ENCODE results near the gene FYTTD1.

GRCh38 chr3:197796087-197796486 lies 46.4 kb downstream of the FYTTD1 start:
- TF ChIP-seq, protein P1, sequence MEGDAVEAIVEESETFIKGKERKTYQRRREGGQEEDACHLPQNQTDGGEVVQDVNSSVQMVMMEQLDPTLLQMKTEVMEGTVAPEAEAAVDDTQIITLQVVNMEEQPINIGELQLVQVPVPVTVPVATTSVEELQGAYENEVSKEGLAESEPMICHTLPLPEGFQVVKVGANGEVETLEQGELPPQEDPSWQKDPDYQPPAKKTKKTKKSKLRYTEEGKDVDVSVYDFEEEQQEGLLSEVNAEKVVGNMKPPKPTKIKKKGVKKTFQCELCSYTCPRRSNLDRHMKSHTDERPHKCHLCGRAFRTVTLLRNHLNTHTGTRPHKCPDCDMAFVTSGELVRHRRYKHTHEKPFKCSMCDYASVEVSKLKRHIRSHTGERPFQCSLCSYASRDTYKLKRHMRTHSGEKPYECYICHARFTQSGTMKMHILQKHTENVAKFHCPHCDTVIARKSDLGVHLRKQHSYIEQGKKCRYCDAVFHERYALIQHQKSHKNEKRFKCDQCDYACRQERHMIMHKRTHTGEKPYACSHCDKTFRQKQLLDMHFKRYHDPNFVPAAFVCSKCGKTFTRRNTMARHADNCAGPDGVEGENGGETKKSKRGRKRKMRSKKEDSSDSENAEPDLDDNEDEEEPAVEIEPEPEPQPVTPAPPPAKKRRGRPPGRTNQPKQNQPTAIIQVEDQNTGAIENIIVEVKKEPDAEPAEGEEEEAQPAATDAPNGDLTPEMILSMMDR (conservative IDR thresholded peaks at IDR 0.05 in 1 of 2, IDR thresholded peaks at IDR 0.05 in 1 of 2; ENCODE audit: extremely low read depth in 1 of 2, insufficient read depth in 1 of 2, low read depth in 1 of 2, low read length in 2 of 2), result no peak
- TF ChIP-seq EZH2 (IDR thresholded peaks at IDR 0.05; ENCODE audit: borderline replicate concordance, low read length), result no peak
